ENCODE measurements around the gene TOE1. TPM values are rescaled to one million over a fixed set of nuclear protein-coding genes. Genes with fewer than 3 reads are reported as not detected.
A peak's percentile ranks its signal among the peaks of the same experiment; 100 is the strongest.

Gene TOE1
- polyA plus RNA-seq, 3 donors: 3.9 to 8.1 (median 5.8) TPM

DNA sequence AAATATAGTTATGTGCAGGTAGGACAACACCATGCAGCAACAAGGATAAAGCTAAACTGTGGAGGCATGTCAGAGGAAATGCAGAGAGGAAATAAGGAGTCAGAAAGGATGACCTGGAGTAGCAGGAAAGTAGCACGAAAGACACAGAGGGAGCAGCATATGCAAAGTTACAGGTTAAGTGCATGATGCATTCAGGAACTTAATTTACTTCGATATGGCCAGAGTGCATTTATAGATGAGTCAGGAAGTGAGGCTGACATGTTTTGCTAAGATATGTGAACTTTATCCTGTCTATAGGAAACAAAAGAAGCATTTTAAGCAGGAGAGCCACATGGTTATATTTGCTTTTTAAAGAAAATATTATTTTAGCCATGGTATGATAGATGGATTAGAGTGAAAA is 15.7 kb downstream of the TOE1 start:
- H3K36me3 Mint-ChIP-seq: peaks cover 2 to 9% of the 10 kb centered on the region in 2 donors
- no peak for DNase-seq
- no peaks in the 10 kb centered on the region for H3K27me3 Mint-ChIP-seq (ENCODE audit: low read depth in 3 of 3)
- Histone ChIP-seq H3K9me3 (replicated peaks in 1 of 2; ENCODE audit: control insufficient read depth in 1 of 2, insufficient read depth in 1 of 2, low read length in 2 of 2) (no peaks in the 10 kb centered on the region), H3K4me1 (ENCODE audit: control insufficient read depth in 1 of 2, insufficient read depth in 2 of 2, low read length in 2 of 2) (peaks cover 5 to 8% of the 10 kb centered on the region in 2 donors), H3K79me2 (ENCODE audit: insufficient read depth, low read length) (no peaks in the 10 kb centered on the region), H3K36me3 (replicated peaks in 1 of 2; ENCODE audit: control insufficient read depth in 1 of 2, insufficient read depth in 2 of 2, low read length in 2 of 2) (peaks cover 0 to 4% of the 10 kb centered on the region in 2 donors), H3K27ac (ENCODE audit: low read depth in 1 of 2, low read length in 2 of 2) (no peak overlapping the region), H3K9ac (ENCODE audit: insufficient read depth, low read length, poor library complexity, severe bottlenecking) (no peak overlapping the region), H3K4me2 (replicated peaks; ENCODE audit: extremely low read depth, low read length, poor library complexity, severe bottlenecking) (no peak overlapping the region), H2AFZ (ENCODE audit: insufficient read depth, low read depth, low read length, poor library complexity, severe bottlenecking) (no peak overlapping the region), H3K27me3 (ENCODE audit: control insufficient read depth in 2 of 2, insufficient read depth in 2 of 2, low read length in 2 of 2) (no peaks in the 10 kb centered on the region), H4K20me1 (ENCODE audit: insufficient read depth, low read length) (no peaks in the 10 kb centered on the region), H3K4me3 (replicated peaks in 1 of 3; ENCODE audit: low read depth in 2 of 3, low read length in 3 of 3) (no peak overlapping the region)
- no peak overlapping the region for H3K4me3 Mint-ChIP-seq
- WGBS (ENCODE audit: insufficient coverage): 18% methylated on average over 1 of the region's 2 CpGs
- H3K9me3 Mint-ChIP-seq: no peaks in the 10 kb centered on the region
- H3K4me1 Mint-ChIP-seq: peaks cover 8% of the 10 kb centered on the region
- intact Hi-C loops (cut with micrococcal nuclease): no loop called here
- H3K27ac Mint-ChIP-seq: peak overlapping the region in 1 of 7 donors; percentile 31
- TF ChIP-seq CTCF (IDR thresholded peaks at IDR 0.05): no peak

DNA sequence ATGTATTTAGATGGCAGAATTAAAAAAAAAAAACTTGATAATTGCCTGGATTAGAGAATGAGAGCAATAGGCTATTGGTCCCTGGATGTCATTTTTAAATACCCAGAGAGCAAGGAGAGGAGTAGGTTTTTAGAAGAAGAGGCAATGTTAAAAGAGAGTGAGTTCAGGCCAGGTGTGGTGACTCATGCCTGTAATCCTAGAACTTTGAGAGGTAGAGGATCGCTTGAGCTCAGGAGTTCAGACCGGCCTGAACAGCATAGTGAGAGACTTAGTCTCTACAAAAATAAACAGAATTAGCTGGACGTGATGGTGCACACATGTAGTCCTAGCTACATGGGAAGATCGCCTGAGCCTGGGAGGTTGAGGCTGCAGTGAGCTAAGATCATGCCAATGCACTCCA is 16.2 kb downstream of the TOE1 start:
- intact Hi-C loops (cut with micrococcal nuclease): no loop called here
- H3K4me1 ChIP-seq (ENCODE audit: control insufficient read depth in 1 of 2, insufficient read depth in 2 of 2, low read length in 2 of 2): peaks cover 8% of the 10 kb centered on the region in 2 donors

More for the DNA sequence above, 16.2 kb downstream of the TOE1 start:
- Histone ChIP-seq H3K27ac (ENCODE audit: low read depth in 1 of 2, low read length in 2 of 2) (no peak overlapping the region), H3K36me3 (replicated peaks in 1 of 2; ENCODE audit: control insufficient read depth in 1 of 2, insufficient read depth in 2 of 2, low read length in 2 of 2) (peaks cover 0 to 4% of the 10 kb centered on the region in 2 donors), H2AFZ (ENCODE audit: insufficient read depth, low read depth, low read length, poor library complexity, severe bottlenecking) (no peak overlapping the region), H3K79me2 (ENCODE audit: insufficient read depth, low read length) (no peaks in the 10 kb centered on the region), H3K4me2 (replicated peaks; ENCODE audit: extremely low read depth, low read length, poor library complexity, severe bottlenecking) (no peak overlapping the region), H3K4me3 (replicated peaks in 1 of 3; ENCODE audit: low read depth in 2 of 3, low read length in 3 of 3) (no peak overlapping the region), H3K9ac (ENCODE audit: insufficient read depth, low read length, poor library complexity, severe bottlenecking) (no peak overlapping the region), H4K20me1 (ENCODE audit: insufficient read depth, low read length) (no peaks in the 10 kb centered on the region), H3K9me3 (replicated peaks in 1 of 2; ENCODE audit: control insufficient read depth in 1 of 2, insufficient read depth in 1 of 2, low read length in 2 of 2) (no peaks in the 10 kb centered on the region), H3K27me3 (ENCODE audit: control insufficient read depth in 2 of 2, insufficient read depth in 2 of 2, low read length in 2 of 2) (no peaks in the 10 kb centered on the region)
- Mint-ChIP-seq H3K9me3 (no peaks in the 10 kb centered on the region), H3K27ac (no peak overlapping the region), H3K27me3 (ENCODE audit: low read depth in 3 of 3) (no peaks in the 10 kb centered on the region), H3K4me3 (no peak overlapping the region), H3K36me3 (peaks cover 2 to 9% of the 10 kb centered on the region in 2 donors), H3K4me1 (peaks cover 11% of the 10 kb centered on the region)
- 100% methylated on average over 3 of the region's 4 CpGs for WGBS (ENCODE audit: insufficient coverage)
- no peak for TF ChIP-seq CTCF (IDR thresholded peaks at IDR 0.05)
- no peak for DNase-seq
